Lung (tissue), 12 donors: Measurements from ENCODE around the gene NRG3. TPM values are rescaled to one million over a fixed set of nuclear protein-coding genes. Genes with fewer than 3 reads are reported as not detected.

Experiments used
- ATAC-seq: fragments of 200-7000 bp; cut with Tn5 transposase; one replicate; pipeline ENCODE4 v1.9.1; 2020; ENCODE audit warnings: moderate number of reproducible peaks; ENCODE audit not compliant: insufficient read depth, low FRiP score
- DNase-seq, 3 donors: peaks; one replicate each; pipeline ENCODE4 v3.0.0-alpha.2; 2013 to 2017
- H3K27ac ChIP-seq, 2 donors: one replicate each; pipeline ENCODE4 v1.5.1; 2013; ENCODE audit warnings: mild to moderate bottlenecking in 2 of 2, moderate library complexity in 2 of 2, control low read depth in 1 of 2, inconsistent platforms in 1 of 2, low read depth in 1 of 2, low read length in 1 of 2
- H3K27me3 ChIP-seq, 3 donors: one replicate each; pipeline ENCODE4 v1.5.1; 2013; ENCODE audit warnings: low read length in 2 of 3; ENCODE audit not compliant: control insufficient read depth in 3 of 3, insufficient read depth in 3 of 3
- H3K36me3 ChIP-seq, 4 donors: one replicate each; pipeline ENCODE4 v1.5.1; 2013; ENCODE audit warnings: low read length in 4 of 4, mild to moderate bottlenecking in 1 of 4, moderate library complexity in 1 of 4; ENCODE audit not compliant: control insufficient read depth in 4 of 4, insufficient read depth in 4 of 4
- H3K4me1 ChIP-seq, 5 donors: one replicate each; pipeline ENCODE4 v1.5.1; 2013; ENCODE audit warnings: low read length in 5 of 5, mild to moderate bottlenecking in 2 of 5, moderate library complexity in 1 of 5; ENCODE audit not compliant: control insufficient read depth in 5 of 5, insufficient read depth in 5 of 5
- H3K4me3 ChIP-seq: one replicate; pipeline ENCODE4 v1.5.1; 2013; ENCODE audit warnings: mild to moderate bottlenecking, control low read depth, moderate library complexity
- H3K9ac ChIP-seq, 2 donors: one replicate each; pipeline ENCODE4 v1.5.1; 2013; ENCODE audit warnings: low read length in 2 of 2, control low read depth in 1 of 2; ENCODE audit not compliant: insufficient read depth in 1 of 2
- H3K9me3 ChIP-seq, 4 donors: one replicate each; pipeline ENCODE4 v1.5.1; 2013; ENCODE audit warnings: low read length in 3 of 4, mild to moderate bottlenecking in 1 of 4, moderate library complexity in 1 of 4; ENCODE audit not compliant: control insufficient read depth in 4 of 4, insufficient read depth in 3 of 4
- CTCF ChIP-seq: IDR thresholded peaks from 2 replicates; pipeline ENCODE4 v1.5.1; 2012; ENCODE audit warnings: mild to moderate bottlenecking; ENCODE audit errors: control extremely low read depth, extremely low read depth
- WGBS, 2 donors: extraction: QIAGEN DNeasy Blood & Tissue Kit; methylation state at CpG; one replicate each; pipeline ENCODE4 v1.1.7; 2013; 5-methylcytosine and 5-hydroxymethylcytosine counted together
- polyA plus RNA-seq, 2 donors: library from polyadenylated mRNA; stranded (reverse); fragments of 200-250 nt; gene quantifications; one replicate each; pipeline ENCODE4 v1.2.1, GENCODE V29; 2013
- total RNA-seq, 2 donors: library from RNA; depleted of rRNA in 1 of 2; stranded (reverse); fragments of >200 nt in 1 of 2; gene quantifications; one replicate each; pipeline ENCODE4 v1.2.1, GENCODE V29; 2014 to 2021
- donor health status: control.
- donor health status: control.
- donor health status: Bipolar disorder and iron deficiency.
- donor health status: healthy.
- donor health status: DM: yes; HTN: yes; CAD: no.

The NRG3 gene
- total and polyA plus RNA-seq, 4 donors = 0.49 to 2.0 (median 0.84) TPM

GRCh38 chr10:82383350-82383749, 508.4 kb downstream of the NRG3 start:
- no peak overlapping the region for H3K9ac ChIP-seq
- no peak overlapping the region for H3K27ac ChIP-seq
- H3K9me3 ChIP-seq = peaks cover 0 to 4% (median 0%) of the 10 kb centered on the region in 4 donors
- no peaks in the 10 kb centered on the region for H3K36me3 ChIP-seq
- no peak overlapping the region for H3K4me3 ChIP-seq
- no peak for DNase-seq
- no peak for ATAC-seq
- no peaks in the 10 kb centered on the region for H3K27me3 ChIP-seq
- no peak for TF ChIP-seq CTCF
- no peaks in the 10 kb centered on the region for H3K4me1 ChIP-seq

- H3K4me3 ChIP-seq = no peak overlapping the region
- H3K4me1 ChIP-seq = no peaks in the 10 kb centered on the region
- WGBS, 2 donors = 57 to 70% methylated on average over 5 of the region's 5 CpGs
- H3K9ac ChIP-seq = no peak overlapping the region
- no peaks in the 10 kb centered on the region for H3K9me3 ChIP-seq
- no peak for DNase-seq
- no peak overlapping the region for H3K27ac ChIP-seq
- ATAC-seq = no peak
- TF ChIP-seq CTCF = no peak
- no peaks in the 10 kb centered on the region for H3K27me3 ChIP-seq
- H3K36me3 ChIP-seq = no peaks in the 10 kb centered on the region
Measured at GRCh38 chr10:82390866-82391658, 516.1 kb downstream of the NRG3 start.

GRCh38 chr10:82391971-82392370, 517.0 kb downstream of the NRG3 start:
- no peak overlapping the region for H3K4me3 ChIP-seq
- WGBS, 2 donors = 69 to 80% methylated on average over 4 of the region's 4 CpGs

More at GRCh38 chr10:82391971-82392370, 517.0 kb downstream of the NRG3 start:
- DNase-seq = no peak
- Histone ChIP-seq H3K27ac (no peak overlapping the region), H3K27me3 (no peaks in the 10 kb centered on the region), H3K9me3 (no peaks in the 10 kb centered on the region), H3K9ac (no peak overlapping the region), H3K4me1 (no peaks in the 10 kb centered on the region), H3K36me3 (no peaks in the 10 kb centered on the region)
- ATAC-seq = no peak
- no peak for TF ChIP-seq CTCF
